Measurements from ENCODE around the gene ELOVL6. TPM values are rescaled to one million over a fixed set of nuclear protein-coding genes. Genes with fewer than 3 reads are reported as not detected.
A peak's percentile ranks its signal among the peaks of the same experiment; 100 is the strongest.

ELOVL6 gene
- total RNA-seq, 1 donor from 2014 or later: 27.6 TPM

DNA sequence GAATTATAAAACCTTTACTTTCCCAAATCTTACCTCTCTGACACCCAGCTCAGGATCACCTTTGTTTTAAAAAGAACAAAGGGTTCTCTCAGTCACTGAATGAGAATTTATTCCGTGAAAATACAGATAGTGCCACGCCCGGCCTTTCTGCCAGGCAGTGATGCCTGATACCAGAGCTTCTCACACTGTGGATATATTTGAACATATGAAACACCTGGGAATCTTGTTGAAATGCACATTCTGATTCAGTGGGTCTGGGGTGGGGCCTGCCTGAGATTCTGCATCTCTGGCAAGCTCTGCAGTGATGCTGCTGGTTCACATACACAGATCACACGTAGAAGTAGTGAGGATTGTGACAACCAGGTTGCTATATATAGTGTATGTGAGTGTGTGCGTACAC lies 46.0 kb downstream of the ELOVL6 start:
- DNase-seq (ENCODE audit: low spot score in 2 of 2, unreplicated experiment in 2 of 2): no peak
- H3K36me3 Mint-ChIP-seq: peaks cover 7% of the 10 kb centered on the region
- TF ChIP-seq, protein P1, sequence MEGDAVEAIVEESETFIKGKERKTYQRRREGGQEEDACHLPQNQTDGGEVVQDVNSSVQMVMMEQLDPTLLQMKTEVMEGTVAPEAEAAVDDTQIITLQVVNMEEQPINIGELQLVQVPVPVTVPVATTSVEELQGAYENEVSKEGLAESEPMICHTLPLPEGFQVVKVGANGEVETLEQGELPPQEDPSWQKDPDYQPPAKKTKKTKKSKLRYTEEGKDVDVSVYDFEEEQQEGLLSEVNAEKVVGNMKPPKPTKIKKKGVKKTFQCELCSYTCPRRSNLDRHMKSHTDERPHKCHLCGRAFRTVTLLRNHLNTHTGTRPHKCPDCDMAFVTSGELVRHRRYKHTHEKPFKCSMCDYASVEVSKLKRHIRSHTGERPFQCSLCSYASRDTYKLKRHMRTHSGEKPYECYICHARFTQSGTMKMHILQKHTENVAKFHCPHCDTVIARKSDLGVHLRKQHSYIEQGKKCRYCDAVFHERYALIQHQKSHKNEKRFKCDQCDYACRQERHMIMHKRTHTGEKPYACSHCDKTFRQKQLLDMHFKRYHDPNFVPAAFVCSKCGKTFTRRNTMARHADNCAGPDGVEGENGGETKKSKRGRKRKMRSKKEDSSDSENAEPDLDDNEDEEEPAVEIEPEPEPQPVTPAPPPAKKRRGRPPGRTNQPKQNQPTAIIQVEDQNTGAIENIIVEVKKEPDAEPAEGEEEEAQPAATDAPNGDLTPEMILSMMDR (IDR thresholded peaks at IDR 0.05; ENCODE audit: unreplicated experiment): no peak
- no peak overlapping the region for H3K4me3 Mint-ChIP-seq
- H3K9me3 Mint-ChIP-seq: no peaks in the 10 kb centered on the region
- H3K4me1 Mint-ChIP-seq: peaks cover 14% of the 10 kb centered on the region
- no peak overlapping the region for H3K27ac Mint-ChIP-seq
- H3K27me3 Mint-ChIP-seq (ENCODE audit: low read depth): no peaks in the 10 kb centered on the region

DNA sequence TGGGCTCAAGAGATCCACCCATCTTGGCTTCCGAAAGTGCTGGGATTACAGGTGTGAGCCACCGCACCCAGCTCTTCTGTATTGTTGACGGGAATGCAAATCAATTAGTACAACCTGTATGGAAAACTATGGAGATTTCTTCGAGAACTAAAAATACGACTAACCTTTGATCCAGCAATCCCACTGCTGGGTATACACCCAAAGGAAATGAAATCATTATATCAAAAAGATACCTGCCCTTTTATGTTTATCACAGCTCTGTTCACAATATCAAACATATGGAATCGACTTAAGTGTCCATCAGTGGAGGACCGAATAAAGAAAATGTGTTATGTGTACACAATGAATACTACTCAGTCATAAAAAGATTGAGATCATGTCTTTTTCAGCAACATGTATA lies 49.3 kb downstream of the ELOVL6 start:
- Mint-ChIP-seq H3K27me3 (ENCODE audit: low read depth) (no peaks in the 10 kb centered on the region), H3K27ac (no peak overlapping the region), H3K4me1 (peaks cover 8% of the 10 kb centered on the region), H3K9me3 (peaks cover 12% of the 10 kb centered on the region), H3K36me3 (peaks cover 19% of the 10 kb centered on the region), H3K4me3 (no peak overlapping the region)
- no peak for DNase-seq (ENCODE audit: low spot score in 2 of 2, unreplicated experiment in 2 of 2)
- TF ChIP-seq, protein P1 (IDR thresholded peaks at IDR 0.05; ENCODE audit: unreplicated experiment): no peak

DNA sequence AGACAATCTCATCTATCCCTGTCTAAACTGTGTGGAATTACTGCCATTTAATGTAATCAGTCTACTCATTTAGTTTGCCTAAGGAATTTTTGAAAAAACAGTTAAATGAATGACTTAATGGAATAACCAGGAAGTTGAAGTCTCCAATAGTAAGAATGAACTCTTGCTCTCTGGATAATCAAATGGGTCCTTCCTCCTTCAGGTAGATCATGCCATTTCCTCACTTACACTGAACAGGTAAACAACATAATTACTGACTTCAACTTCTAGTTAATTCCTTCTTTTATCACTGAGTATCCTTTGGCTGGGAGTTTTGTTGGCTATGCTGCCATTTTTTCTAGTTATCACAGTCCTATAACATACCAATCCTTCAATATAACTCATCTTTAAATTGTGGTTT lies 56.0 kb downstream of the ELOVL6 start:
- H3K4me3 Mint-ChIP-seq: no peak overlapping the region
- DNase-seq (ENCODE audit: low spot score in 2 of 2, unreplicated experiment in 2 of 2): no peak
- peaks cover 17% of the 10 kb centered on the region for H3K36me3 Mint-ChIP-seq
- peak overlapping the region; percentile 51 for H3K27ac Mint-ChIP-seq
- TF ChIP-seq, protein P1 (IDR thresholded peaks at IDR 0.05; ENCODE audit: unreplicated experiment): no peak
- no peaks in the 10 kb centered on the region for H3K27me3 Mint-ChIP-seq (ENCODE audit: low read depth)
- H3K9me3 Mint-ChIP-seq: peaks cover 12% of the 10 kb centered on the region
- peaks cover 20% of the 10 kb centered on the region for H3K4me1 Mint-ChIP-seq

DNA sequence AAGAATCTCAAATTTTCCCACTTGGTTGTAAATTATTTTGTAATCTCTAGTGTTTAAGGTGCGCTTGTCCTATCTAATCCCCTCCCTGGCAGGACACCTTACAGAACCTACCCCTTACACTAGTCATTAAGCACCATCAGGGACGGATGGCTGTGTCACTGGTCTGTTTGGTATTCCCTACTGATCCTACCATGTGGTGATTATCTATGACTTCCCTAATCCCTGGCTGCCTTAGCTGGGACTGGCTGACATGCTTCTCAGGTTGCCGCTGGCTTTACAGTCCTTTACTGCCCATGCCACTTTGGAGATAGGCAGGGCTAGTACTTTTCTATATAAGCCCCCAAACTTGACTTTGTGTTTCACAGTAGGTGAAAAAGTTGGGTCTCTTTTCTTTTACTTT lies 58.6 kb downstream of the ELOVL6 start:
- Mint-ChIP-seq H3K9me3 (no peaks in the 10 kb centered on the region), H3K4me3 (no peak overlapping the region), H3K36me3 (peaks cover 5% of the 10 kb centered on the region), H3K27ac (no peak overlapping the region), H3K4me1 (peaks cover 19% of the 10 kb centered on the region), H3K27me3 (ENCODE audit: low read depth) (no peaks in the 10 kb centered on the region)
- TF ChIP-seq, protein P1 (IDR thresholded peaks at IDR 0.05; ENCODE audit: unreplicated experiment): no peak
- DNase-seq (ENCODE audit: low spot score in 2 of 2, unreplicated experiment in 2 of 2): no peak

DNA sequence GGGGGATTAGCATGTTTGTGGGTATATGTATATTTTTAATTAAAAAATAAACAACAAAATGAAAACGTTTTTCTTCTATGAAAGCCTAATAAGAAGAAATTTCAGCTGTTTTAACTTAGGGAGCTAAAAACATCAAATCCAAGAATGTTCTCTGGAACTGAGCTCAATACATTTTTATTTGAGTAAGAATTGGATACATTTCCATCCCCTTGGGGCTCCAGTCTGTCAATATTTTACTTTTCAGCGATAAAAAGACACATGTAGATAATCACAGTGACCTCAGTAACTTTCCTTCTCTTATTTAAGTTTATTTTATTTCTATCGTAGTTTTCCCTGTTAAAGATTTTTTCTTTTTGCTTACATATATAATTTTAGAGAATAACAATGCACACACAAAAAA lies 59.3 kb downstream of the ELOVL6 start:
- TF ChIP-seq, protein P1 (IDR thresholded peaks at IDR 0.05; ENCODE audit: unreplicated experiment): no peak
- no peak overlapping the region for H3K27ac Mint-ChIP-seq
- peaks cover 7% of the 10 kb centered on the region for H3K36me3 Mint-ChIP-seq
- no peak for DNase-seq (ENCODE audit: low spot score in 2 of 2, unreplicated experiment in 2 of 2)
- H3K27me3 Mint-ChIP-seq (ENCODE audit: low read depth): no peaks in the 10 kb centered on the region
- no peaks in the 10 kb centered on the region for H3K9me3 Mint-ChIP-seq
- H3K4me1 Mint-ChIP-seq: peaks cover 19% of the 10 kb centered on the region
- no peak overlapping the region for H3K4me3 Mint-ChIP-seq

DNA sequence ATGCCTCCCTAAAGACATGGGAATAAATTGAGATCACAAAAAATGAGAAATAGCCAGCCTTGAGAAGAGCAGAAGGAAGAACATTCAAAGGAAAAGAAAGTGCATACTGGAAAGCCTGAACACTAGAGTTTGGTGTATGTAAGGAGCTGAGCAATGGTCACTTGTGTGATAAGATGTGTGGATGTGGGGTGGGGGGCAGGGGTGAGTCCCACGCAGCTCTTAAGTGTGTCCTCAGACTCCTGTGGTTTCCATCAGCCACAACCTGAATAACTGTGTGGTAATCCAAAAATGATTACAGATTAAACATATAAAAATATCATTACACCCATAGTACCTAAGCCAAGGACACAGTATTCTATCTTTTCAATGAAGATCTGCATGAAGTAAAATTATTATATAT lies 59.9 kb downstream of the ELOVL6 start:
- H3K36me3 Mint-ChIP-seq: peaks cover 7% of the 10 kb centered on the region

More for the DNA sequence above, 59.9 kb downstream of the ELOVL6 start:
- TF ChIP-seq, protein P1 (IDR thresholded peaks at IDR 0.05; ENCODE audit: unreplicated experiment): no peak
- Mint-ChIP-seq H3K27ac (no peak overlapping the region), H3K4me3 (no peak overlapping the region), H3K4me1 (peaks cover 19% of the 10 kb centered on the region), H3K27me3 (ENCODE audit: low read depth) (no peaks in the 10 kb centered on the region), H3K9me3 (no peaks in the 10 kb centered on the region)
- no peak for DNase-seq (ENCODE audit: low spot score in 2 of 2, unreplicated experiment in 2 of 2)
